Prostate gland (tissue), 2 donors: ENCODE measurements around the gene COMMD7. TPM values are rescaled to one million over a fixed set of nuclear protein-coding genes. Genes with fewer than 3 reads are reported as not detected.

ENCODE experiments used
- DNase-seq: peaks from one replicate; pipeline ENCODE4 v3.0.0-alpha.2; 2019; ENCODE audit warnings: low spot score
- H3K27ac ChIP-seq, 2 donors: fragments of 200-600 bp; sonication (generic); 2 replicates each; pipeline ENCODE4 v1.5.1; 2017 to 2019
- H3K27me3 ChIP-seq: fragments of 200-600 bp; sonication (generic); replicated peaks from 2 replicates; pipeline ENCODE4 v1.5.1; 2019; ENCODE audit not compliant: insufficient read depth
- H3K36me3 ChIP-seq, 2 donors: fragments of 200-600 bp; sonication (generic); 1 replicate in 1 of 2; 2 replicates in 1 of 2; pipeline versions ENCODE4 v1.5.1 to v1.8.1; 2017 to 2019
- H3K4me1 ChIP-seq: fragments of 200-600 bp; sonication (generic); replicated peaks from 2 replicates; pipeline ENCODE4 v1.5.1; 2019
- H3K4me3 ChIP-seq, 2 donors: fragments of 200-600 bp; sonication (generic); 2 replicates each; pipeline ENCODE4 v1.5.1; 2017 to 2019
- H3K9me3 ChIP-seq: fragments of 200-600 bp; sonication (generic); 2 replicates; pipeline ENCODE4 v1.5.1; 2017
- POLR2A ChIP-seq: fragments of 450-650 bp; IDR thresholded peaks from one replicate; pipeline ENCODE4 v1.6.1; 2016; ENCODE audit warnings: antibody characterized with exemption, mild to moderate bottlenecking
- POLR2AphosphoS5 ChIP-seq: sonication (generic); formaldehyde crosslinking; IDR thresholded peaks from one replicate; pipeline ENCODE4 v1.6.1; 2017; ENCODE audit warnings: antibody characterized with exemption
- WGBS: methylation state at CpG from one replicate; pipeline ENCODE4 v1.1.5; 2018; 5-methylcytosine and 5-hydroxymethylcytosine counted together
- intact Hi-C: fragments of 100-400 bp; cut with DNase I; formaldehyde crosslinking; loops from one replicate; pipeline ENCODE4 v1.14.2; 2022
- total RNA-seq, 2 donors: library from RNA; depleted of rRNA; stranded (reverse); fragments of >200 nt; gene quantifications; one replicate each; pipeline ENCODE4 v1.1.0, GENCODE V29; 2016
- TF ChIP-seq, protein P1 (sequence below), 4 experiments: fragments of 200-600 bp in 2 of 4; fragments of 450-650 bp in 2 of 4; sonication (generic) in 2 of 4; IDR thresholded peaks; 1 replicate in 3 of 4; 2 replicates in 1 of 4; pipeline ENCODE4 v1.5.1; 2016 to 2019; ENCODE audit warnings: antibody characterized with exemption in 4 of 4, mild to moderate bottlenecking in 2 of 4, moderate library complexity in 2 of 4

COMMD7 gene
- total RNA-seq, 2 donors from 2014 or later: 26.3 to 48.3 TPM

DNA sequence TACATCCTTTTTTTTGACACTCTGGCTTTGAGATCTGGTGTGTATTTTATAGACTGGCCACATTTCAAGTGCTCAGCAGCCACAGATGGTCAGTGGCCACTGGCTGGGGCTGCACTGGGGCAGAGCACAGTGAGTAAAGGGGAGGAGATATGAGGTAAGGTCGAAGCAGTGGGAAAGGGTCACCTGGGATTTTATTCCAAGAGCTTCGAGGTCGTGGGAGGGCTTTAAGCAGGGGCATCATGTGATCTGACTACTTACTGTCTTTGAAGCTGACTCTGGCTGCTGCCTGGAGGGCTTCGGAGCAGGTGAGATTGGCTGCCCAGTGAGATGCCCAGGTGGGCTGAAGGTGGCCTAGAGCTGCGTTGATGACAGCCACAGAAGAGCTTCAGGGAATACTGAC is 76.2 kb downstream of the COMMD7 start:
- DNase-seq: no peak
- 56% methylated on average over 5 of the region's 5 CpGs for WGBS
- no peaks in the 10 kb centered on the region for H3K36me3 ChIP-seq
- H3K4me3 ChIP-seq: no peak overlapping the region
- intact Hi-C loops: no loop called here
- H3K27me3 ChIP-seq: no peaks in the 10 kb centered on the region
- no peak overlapping the region for H3K27ac ChIP-seq
- H3K9me3 ChIP-seq: no peaks in the 10 kb centered on the region
- no peaks in the 10 kb centered on the region for H3K4me1 ChIP-seq
- TF ChIP-seq POLR2AphosphoS5: no peak

DNA sequence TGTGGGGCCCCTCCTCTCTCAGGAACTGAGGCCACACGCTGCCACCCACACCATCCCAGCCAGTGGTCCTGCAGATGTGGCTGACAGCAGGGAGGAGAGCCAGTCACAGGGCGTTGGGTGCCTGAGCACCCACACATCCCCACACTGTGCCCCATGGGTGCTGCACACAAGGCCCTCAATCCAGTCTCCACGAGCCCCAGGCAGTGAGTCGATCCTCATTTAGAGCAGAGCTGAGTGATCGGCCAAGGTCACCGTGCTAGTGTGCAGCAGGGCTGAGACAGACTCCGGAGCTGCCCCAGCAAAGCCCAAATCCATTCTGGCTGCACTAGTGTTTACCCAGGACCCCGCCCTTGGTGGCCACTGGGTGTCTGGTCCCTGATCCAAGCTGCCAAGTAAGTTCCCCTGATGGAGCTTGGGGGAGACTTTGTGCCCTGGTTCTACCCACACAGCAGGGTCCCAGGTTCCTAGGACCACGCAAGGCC is 78.5 kb downstream of the COMMD7 start:
- 68% methylated on average over 5 of the region's 9 CpGs for WGBS
- TF ChIP-seq, protein P1, sequence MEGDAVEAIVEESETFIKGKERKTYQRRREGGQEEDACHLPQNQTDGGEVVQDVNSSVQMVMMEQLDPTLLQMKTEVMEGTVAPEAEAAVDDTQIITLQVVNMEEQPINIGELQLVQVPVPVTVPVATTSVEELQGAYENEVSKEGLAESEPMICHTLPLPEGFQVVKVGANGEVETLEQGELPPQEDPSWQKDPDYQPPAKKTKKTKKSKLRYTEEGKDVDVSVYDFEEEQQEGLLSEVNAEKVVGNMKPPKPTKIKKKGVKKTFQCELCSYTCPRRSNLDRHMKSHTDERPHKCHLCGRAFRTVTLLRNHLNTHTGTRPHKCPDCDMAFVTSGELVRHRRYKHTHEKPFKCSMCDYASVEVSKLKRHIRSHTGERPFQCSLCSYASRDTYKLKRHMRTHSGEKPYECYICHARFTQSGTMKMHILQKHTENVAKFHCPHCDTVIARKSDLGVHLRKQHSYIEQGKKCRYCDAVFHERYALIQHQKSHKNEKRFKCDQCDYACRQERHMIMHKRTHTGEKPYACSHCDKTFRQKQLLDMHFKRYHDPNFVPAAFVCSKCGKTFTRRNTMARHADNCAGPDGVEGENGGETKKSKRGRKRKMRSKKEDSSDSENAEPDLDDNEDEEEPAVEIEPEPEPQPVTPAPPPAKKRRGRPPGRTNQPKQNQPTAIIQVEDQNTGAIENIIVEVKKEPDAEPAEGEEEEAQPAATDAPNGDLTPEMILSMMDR (IDR thresholded peaks at IDR 0.05): no peak
- TF ChIP-seq POLR2A (no peak), POLR2AphosphoS5 (no peak)
- H3K4me3 ChIP-seq: no peak overlapping the region
- intact Hi-C loops: no loop called here
- H3K9me3 ChIP-seq: no peaks in the 10 kb centered on the region
- no peak overlapping the region for H3K27ac ChIP-seq
- no peak for DNase-seq
- no peaks in the 10 kb centered on the region for H3K4me1 ChIP-seq
- no peaks in the 10 kb centered on the region for H3K27me3 ChIP-seq
- H3K36me3 ChIP-seq: no peaks in the 10 kb centered on the region

DNA sequence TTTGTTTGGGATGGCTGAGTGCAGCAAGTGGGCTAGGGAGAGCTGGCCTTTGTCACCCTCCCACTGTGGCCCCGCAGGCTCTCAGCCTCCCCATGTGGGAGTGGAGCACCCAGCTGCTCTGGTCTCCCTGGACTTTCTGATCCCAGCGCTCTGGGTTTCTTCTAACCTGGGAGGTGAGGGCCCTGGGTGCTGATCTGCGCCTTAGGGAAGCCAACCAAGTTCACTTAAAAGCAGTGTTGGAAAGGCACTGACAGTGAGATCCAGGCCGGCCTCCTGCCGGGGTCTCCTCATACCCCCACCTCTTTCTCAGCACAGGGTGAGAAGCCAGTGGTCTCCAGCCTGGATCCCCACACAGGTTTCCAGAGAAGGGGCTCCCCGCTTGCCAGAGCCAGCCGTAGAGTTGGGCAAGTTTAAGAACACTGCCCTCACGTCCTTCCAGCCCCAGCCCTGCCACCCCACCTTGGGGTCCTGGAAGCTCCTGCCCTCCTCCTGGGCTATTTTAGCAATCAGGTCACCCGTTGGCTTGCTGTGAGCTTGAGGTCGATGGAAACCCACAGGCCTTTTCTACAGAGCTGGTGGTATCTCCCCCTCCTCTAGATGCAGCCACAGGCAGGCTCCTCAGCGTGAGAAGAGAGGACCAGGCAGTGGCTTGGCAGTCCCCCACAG is 79.1 kb downstream of the COMMD7 start:
- TF ChIP-seq POLR2A: no peak
- TF ChIP-seq, protein P1 (IDR thresholded peaks at IDR 0.05): no peak
- no peak for TF ChIP-seq POLR2AphosphoS5
- intact Hi-C loops: no loop called here
- 94% methylated on average over 11 of the region's 11 CpGs for WGBS

DNA sequence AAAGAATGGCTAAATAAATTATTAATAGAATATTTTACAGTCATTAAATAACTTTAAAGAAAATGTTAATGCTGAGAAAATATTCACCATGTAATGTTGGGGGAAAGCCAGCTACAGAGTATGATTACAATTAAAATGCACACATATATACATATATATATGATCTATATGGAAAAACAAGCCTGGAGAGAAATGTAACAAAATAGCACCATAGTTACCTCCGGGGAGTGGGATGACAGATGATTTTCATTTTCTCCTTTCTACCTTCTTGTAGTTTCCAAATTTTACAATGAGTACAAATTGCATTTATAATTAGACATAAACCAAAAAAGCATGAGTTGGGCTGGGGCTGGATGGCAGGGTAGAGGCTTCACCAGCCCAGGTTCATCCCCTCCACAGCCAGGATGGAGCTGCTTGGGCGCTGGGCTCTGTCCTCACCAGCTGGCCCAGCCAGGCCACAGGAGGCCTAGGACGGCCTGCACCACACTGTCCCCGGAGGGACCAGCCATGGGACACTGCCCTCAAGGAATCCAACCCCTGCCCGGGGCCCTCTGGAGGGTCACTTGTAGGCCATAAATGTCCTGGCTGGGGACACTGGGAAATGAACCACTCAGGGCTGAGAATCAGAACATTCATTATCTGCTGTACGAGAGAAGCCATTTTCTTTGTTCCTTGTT is 79.8 kb downstream of the COMMD7 start:
- intact Hi-C loops: no loop called here
- H3K4me1 ChIP-seq: no peaks in the 10 kb centered on the region
- H3K36me3 ChIP-seq: no peaks in the 10 kb centered on the region
- no peak overlapping the region for H3K4me3 ChIP-seq
- H3K27me3 ChIP-seq: no peaks in the 10 kb centered on the region
- TF ChIP-seq POLR2AphosphoS5: no peak
- TF ChIP-seq, protein P1 (IDR thresholded peaks at IDR 0.05): no peak
- no peak for TF ChIP-seq POLR2A
- no peak overlapping the region for H3K27ac ChIP-seq
- DNase-seq: no peak
- H3K9me3 ChIP-seq: no peaks in the 10 kb centered on the region
- WGBS: 79% methylated on average over 6 of the region's 6 CpGs

More for the DNA sequence above, 79.1 kb downstream of the COMMD7 start:
- no peaks in the 10 kb centered on the region for H3K4me1 ChIP-seq
- no peaks in the 10 kb centered on the region for H3K9me3 ChIP-seq
- H3K36me3 ChIP-seq: no peaks in the 10 kb centered on the region
- DNase-seq: no peak
- no peaks in the 10 kb centered on the region for H3K27me3 ChIP-seq
- no peak overlapping the region for H3K4me3 ChIP-seq
- no peak overlapping the region for H3K27ac ChIP-seq

DNA sequence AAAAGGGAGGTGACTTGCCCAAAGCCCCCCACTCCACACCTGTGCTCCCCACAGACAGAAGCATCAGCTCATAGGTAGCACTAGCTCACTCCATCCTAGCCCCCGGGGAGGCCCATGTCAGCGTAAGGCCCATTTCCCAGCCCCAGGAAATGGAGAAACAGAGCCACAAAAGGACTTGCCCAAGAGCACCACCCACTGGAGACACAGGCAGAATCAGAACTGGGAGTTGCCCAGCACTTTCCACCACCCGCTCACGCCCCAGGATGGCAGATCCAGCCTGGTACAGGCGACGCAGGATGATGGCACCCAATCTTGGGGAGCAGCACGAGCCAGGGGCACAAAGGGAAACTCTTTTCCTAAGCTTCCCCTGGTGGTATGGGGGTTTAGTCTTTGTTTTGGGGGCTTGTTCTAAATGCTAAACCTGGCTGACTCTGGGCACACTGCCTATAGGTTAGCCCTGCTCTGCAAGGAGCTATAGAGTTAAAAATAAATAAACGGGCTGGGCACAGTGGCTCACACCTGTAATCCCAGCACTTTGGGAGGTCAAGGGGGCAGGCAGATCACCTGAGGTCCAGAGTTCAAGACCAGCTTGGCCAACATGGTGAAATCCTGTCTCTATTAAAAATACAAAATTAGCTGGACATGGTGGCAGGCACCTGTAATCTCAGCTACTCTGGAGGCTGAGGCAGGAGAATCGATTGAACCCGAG is 81.3 kb downstream of the COMMD7 start:
- intact Hi-C loops: no loop called here
- TF ChIP-seq POLR2AphosphoS5 (no peak), POLR2A (no peak)
- TF ChIP-seq, protein P1 (IDR thresholded peaks at IDR 0.05): no peak
- no peak for DNase-seq
- H3K36me3 ChIP-seq: no peaks in the 10 kb centered on the region
- no peak overlapping the region for H3K4me3 ChIP-seq
- no peaks in the 10 kb centered on the region for H3K9me3 ChIP-seq
- no peaks in the 10 kb centered on the region for H3K4me1 ChIP-seq
- no peaks in the 10 kb centered on the region for H3K27me3 ChIP-seq
- no peak overlapping the region for H3K27ac ChIP-seq
- WGBS: 83% methylated on average over 10 of the region's 10 CpGs
